ES-I3 (cell line): ENCODE data around the gene ETV6.

Experiments used
- H3K36me3 ChIP-seq: 2 replicates; pipeline ENCODE4 v1.6.1; 2013; ENCODE audit warnings: mild to moderate bottlenecking, low read length, control low read depth, moderate library complexity; ENCODE audit not compliant: insufficient read depth
- H3K4me1 ChIP-seq: 2 replicates; pipeline ENCODE4 v1.6.1; 2013; ENCODE audit warnings: mild to moderate bottlenecking, control low read depth, low read length; ENCODE audit not compliant: insufficient read depth
- H3K9ac ChIP-seq: 2 replicates; pipeline ENCODE4 v1.6.1; 2013; ENCODE audit warnings: low read depth, mild to moderate bottlenecking, low read length, moderate library complexity
- H3K9me3 ChIP-seq: 2 replicates; pipeline ENCODE4 v1.6.1; 2013; ENCODE audit warnings: mild to moderate bottlenecking, low read length, moderate library complexity; ENCODE audit not compliant: control insufficient read depth, insufficient read depth

ETV6 gene

GRCh38 chr12:11652351-11653040 lies 3.0 kb downstream of the ETV6 start:
- Histone ChIP-seq H3K4me1 (peaks cover 36% of the 10 kb centered on the region), H3K36me3 (no peaks in the 10 kb centered on the region), H3K9me3 (no peaks in the 10 kb centered on the region), H3K9ac (no peak overlapping the region)

DNA sequence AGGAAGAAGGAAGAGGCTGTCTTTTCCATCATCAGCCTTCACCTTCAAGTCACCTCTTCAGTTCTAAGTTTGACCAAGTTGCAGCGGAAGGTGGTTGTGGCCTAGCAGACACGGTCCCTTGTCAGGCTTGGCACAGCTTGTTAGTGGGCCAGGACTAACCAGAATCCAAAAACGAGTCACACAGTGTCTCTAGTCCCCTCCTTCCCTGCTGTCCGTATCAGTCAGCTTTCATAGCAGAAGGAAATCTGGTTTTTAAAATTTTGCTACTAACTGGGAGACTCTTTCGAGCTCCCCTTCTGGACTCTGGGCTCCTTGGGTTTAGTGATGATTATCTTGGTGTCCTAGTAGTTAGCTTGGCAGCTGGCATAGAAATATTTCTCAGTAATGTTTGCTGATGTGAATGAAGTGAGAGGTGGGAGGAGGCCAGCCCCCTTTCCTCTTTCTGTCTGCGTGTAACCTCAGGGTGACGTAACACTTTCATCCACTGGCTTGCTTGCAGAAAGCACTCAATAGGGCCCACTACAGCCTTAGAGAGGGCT lies 3.8 kb downstream of the ETV6 start:
- H3K4me1 ChIP-seq, result peaks cover 42% of the 10 kb centered on the region
- H3K9ac ChIP-seq, result no peak overlapping the region
- no peaks in the 10 kb centered on the region for H3K36me3 ChIP-seq
- no peaks in the 10 kb centered on the region for H3K9me3 ChIP-seq

- Histone ChIP-seq H3K9me3 (no peaks in the 10 kb centered on the region), H3K36me3 (no peaks in the 10 kb centered on the region), H3K4me1 (peaks cover 42% of the 10 kb centered on the region), H3K9ac (no peak overlapping the region)
Observed at GRCh38 chr12:11654338-11654737, 4.9 kb downstream of the ETV6 start.

GRCh38 chr12:11654802-11655201 lies 5.3 kb downstream of the ETV6 start:
- peaks cover 42% of the 10 kb centered on the region for H3K4me1 ChIP-seq
- H3K9ac ChIP-seq, result no peak overlapping the region
- no peaks in the 10 kb centered on the region for H3K9me3 ChIP-seq
- H3K36me3 ChIP-seq, result no peaks in the 10 kb centered on the region

- H3K36me3 ChIP-seq, result no peaks in the 10 kb centered on the region
- no peaks in the 10 kb centered on the region for H3K9me3 ChIP-seq
- peaks cover 42% of the 10 kb centered on the region for H3K4me1 ChIP-seq
- no peak overlapping the region for H3K9ac ChIP-seq
Observed at GRCh38 chr12:11655842-11656241, 6.4 kb downstream of the ETV6 start.

DNA sequence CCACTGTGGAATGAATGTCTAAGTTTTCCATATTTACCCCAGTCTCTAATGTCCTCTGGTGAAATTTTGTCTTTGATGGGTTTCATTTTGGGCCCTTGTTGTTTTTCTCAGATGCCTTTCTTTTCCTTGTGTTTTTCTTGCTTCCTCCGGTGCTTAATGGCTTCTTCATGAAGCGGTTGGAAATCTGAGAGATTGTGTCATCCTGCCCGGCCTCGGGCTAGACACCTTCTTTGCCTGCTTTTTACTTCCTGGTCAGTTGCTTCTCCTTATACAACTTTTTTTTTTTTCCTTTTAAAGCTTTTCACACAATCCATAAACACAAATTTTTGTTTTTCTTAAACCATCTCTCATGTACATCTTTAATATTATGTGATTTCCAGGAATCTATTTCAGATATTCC lies 7.1 kb downstream of the ETV6 start:
- Histone ChIP-seq H3K9me3 (no peaks in the 10 kb centered on the region), H3K36me3 (no peaks in the 10 kb centered on the region), H3K9ac (no peak overlapping the region), H3K4me1 (peaks cover 45% of the 10 kb centered on the region)

- no peaks in the 10 kb centered on the region for H3K9me3 ChIP-seq
- no peaks in the 10 kb centered on the region; the same call in 1 of the 2 replicates for H3K36me3 ChIP-seq
- H3K9ac ChIP-seq, result no peak overlapping the region
- peaks cover 40% of the 10 kb centered on the region for H3K4me1 ChIP-seq
Observed at GRCh38 chr12:11657511-11657910, 8.0 kb downstream of the ETV6 start.

GRCh38 chr12:11658791-11659190 lies 9.3 kb downstream of the ETV6 start:
- peaks cover 30% of the 10 kb centered on the region for H3K4me1 ChIP-seq
- H3K9ac ChIP-seq, result no peak overlapping the region
- H3K36me3 ChIP-seq, result no peaks in the 10 kb centered on the region; the same call in 1 of the 2 replicates
- H3K9me3 ChIP-seq, result no peaks in the 10 kb centered on the region

GRCh38 chr12:11660624-11661023 lies 11.2 kb downstream of the ETV6 start:
- Histone ChIP-seq H3K9me3 (no peaks in the 10 kb centered on the region), H3K4me1 (peaks cover 30% of the 10 kb centered on the region), H3K9ac (no peak overlapping the region), H3K36me3 (no peaks in the 10 kb centered on the region; the same call in 1 of the 2 replicates)

- Histone ChIP-seq H3K9ac (no peak overlapping the region), H3K9me3 (no peaks in the 10 kb centered on the region), H3K36me3 (no peaks in the 10 kb centered on the region; the same call in 1 of the 2 replicates), H3K4me1 (peaks cover 27% of the 10 kb centered on the region)
Observed at GRCh38 chr12:11661491-11662089, 12.1 kb downstream of the ETV6 start.

GRCh38 chr12:11662369-11662768 lies 12.9 kb downstream of the ETV6 start:
- H3K9ac ChIP-seq, result no peak overlapping the region
- peaks cover 20% of the 10 kb centered on the region for H3K4me1 ChIP-seq
- no peaks in the 10 kb centered on the region for H3K9me3 ChIP-seq
- H3K36me3 ChIP-seq, result no peaks in the 10 kb centered on the region; the same call in 1 of the 2 replicates

- Histone ChIP-seq H3K4me1 (peaks cover 13% of the 10 kb centered on the region), H3K36me3 (no peaks in the 10 kb centered on the region; the same call in 1 of the 2 replicates), H3K9me3 (no peaks in the 10 kb centered on the region), H3K9ac (no peak overlapping the region)
Observed at GRCh38 chr12:11663130-11663529, 13.7 kb downstream of the ETV6 start.

DNA sequence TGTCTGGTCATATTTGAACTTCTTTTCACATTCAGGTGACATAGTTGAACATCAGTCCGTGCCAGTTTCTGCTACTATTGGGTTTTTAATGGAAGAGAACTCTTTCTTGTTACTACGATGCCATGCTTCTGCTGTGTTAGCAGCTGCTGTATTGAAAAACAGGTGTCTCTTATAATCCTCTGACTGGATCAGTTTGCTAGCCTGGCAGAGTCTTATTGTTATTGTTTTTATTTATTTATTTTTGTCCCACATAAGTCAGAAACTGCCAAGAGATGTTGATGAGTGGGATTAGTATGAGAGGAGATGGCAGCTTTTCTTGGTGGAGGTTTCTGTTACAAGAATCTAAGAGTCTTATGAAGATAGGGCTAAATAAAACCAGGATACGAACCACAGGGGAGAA lies 14.6 kb downstream of the ETV6 start:
- no peak overlapping the region for H3K9ac ChIP-seq
- H3K4me1 ChIP-seq, result peaks cover 21% of the 10 kb centered on the region
- H3K36me3 ChIP-seq, result no peaks in the 10 kb centered on the region; the same call in 1 of the 2 replicates
- H3K9me3 ChIP-seq, result no peaks in the 10 kb centered on the region

GRCh38 chr12:11666131-11667050 lies 16.9 kb downstream of the ETV6 start:
- Histone ChIP-seq H3K9ac (no peak overlapping the region), H3K4me1 (peaks cover 18% of the 10 kb centered on the region), H3K9me3 (no peaks in the 10 kb centered on the region), H3K36me3 (no peaks in the 10 kb centered on the region; the same call in 1 of the 2 replicates)
